MM.1S (cell line): ENCODE results near the gene LPA.

Experiments
- CTCF ChIP-seq: fragments of 300-600 bp; sonication (generic); IDR thresholded peaks from 2 replicates; pipeline ENCODE4 v1.5.1; 2016; ENCODE audit warnings: antibody characterized with exemption, low read length, mixed read lengths
- EZH2 ChIP-seq: fragments of 300-600 bp; sonication (generic); optimal IDR thresholded peaks from 2 replicates; pipeline ENCODE3; 2017; ENCODE audit warnings: low read depth, mild to moderate bottlenecking, antibody characterized with exemption, low read length, mixed read lengths

DNA sequence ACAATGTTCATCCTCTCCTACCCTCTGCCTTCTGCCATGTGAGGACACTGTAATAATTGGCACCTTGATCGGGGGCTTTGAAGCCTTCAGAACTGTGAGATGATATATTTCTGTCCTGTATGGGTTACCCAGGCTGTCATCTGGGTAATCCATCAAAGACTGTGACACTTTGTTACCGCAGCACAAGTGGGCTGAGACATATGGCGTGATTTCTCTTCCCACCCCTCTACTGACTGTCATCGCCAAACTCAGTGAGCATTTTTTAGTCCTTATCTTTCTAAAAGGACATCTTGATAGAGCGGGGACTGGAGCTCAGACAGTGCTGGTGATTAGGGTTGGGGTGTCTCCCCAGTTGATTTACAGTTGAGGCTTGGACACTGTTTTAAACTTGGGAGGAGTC is 27.5 kb upstream of the LPA start:
- TF ChIP-seq CTCF (no peak), EZH2 (no peak)
